ENCODE results near the gene TBATA. TPM values are rescaled to one million over a fixed set of nuclear protein-coding genes. Genes with fewer than 3 reads are reported as not detected.
A peak's percentile ranks its signal among the peaks of the same experiment; 100 is the strongest.

TBATA gene
- total and polyA plus RNA-seq, 7 donors, result not detected

DNA sequence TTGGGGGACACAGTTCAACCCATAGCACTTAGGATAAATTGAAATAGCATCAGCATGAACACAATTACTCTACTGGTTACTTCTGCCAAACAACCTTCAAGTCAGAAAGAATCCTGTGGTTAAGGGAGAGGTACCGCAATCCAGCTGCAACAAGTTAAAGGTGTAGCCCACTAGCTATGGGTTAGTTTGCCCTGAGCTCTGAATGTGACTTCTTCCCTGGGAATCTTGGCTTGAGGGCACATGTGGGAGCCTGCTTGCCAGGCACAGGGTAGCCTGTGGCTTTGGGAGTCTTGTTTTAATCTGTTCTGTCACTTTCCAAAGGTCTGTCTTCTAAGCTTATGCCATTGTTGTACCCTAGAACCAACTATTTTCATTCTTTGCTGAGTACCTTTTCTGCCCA is 21.7 kb upstream of the TBATA start:
- WGBS, 2 donors, result 96 to 100% methylated on average over 1 of the region's 1 CpG
- Histone ChIP-seq H3K4me1 (no peaks in the 10 kb centered on the region), H3K27me3 (no peaks in the 10 kb centered on the region), H3K9me3 (no peaks in the 10 kb centered on the region), H3K27ac (no peak overlapping the region), H3K4me3 (no peak overlapping the region), H3K36me3 (no peaks in the 10 kb centered on the region)
- DNase-seq, result no peak
- TF ChIP-seq, protein P1, sequence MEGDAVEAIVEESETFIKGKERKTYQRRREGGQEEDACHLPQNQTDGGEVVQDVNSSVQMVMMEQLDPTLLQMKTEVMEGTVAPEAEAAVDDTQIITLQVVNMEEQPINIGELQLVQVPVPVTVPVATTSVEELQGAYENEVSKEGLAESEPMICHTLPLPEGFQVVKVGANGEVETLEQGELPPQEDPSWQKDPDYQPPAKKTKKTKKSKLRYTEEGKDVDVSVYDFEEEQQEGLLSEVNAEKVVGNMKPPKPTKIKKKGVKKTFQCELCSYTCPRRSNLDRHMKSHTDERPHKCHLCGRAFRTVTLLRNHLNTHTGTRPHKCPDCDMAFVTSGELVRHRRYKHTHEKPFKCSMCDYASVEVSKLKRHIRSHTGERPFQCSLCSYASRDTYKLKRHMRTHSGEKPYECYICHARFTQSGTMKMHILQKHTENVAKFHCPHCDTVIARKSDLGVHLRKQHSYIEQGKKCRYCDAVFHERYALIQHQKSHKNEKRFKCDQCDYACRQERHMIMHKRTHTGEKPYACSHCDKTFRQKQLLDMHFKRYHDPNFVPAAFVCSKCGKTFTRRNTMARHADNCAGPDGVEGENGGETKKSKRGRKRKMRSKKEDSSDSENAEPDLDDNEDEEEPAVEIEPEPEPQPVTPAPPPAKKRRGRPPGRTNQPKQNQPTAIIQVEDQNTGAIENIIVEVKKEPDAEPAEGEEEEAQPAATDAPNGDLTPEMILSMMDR (IDR thresholded peaks at IDR 0.05), result no peak
- TF ChIP-seq EP300 (IDR thresholded peaks at IDR 0.05), result no peak
- TF ChIP-seq POLR2A (IDR thresholded peaks at IDR 0.05), result no peak
- intact Hi-C loops (cut with DNase I), result no loop called here

DNA sequence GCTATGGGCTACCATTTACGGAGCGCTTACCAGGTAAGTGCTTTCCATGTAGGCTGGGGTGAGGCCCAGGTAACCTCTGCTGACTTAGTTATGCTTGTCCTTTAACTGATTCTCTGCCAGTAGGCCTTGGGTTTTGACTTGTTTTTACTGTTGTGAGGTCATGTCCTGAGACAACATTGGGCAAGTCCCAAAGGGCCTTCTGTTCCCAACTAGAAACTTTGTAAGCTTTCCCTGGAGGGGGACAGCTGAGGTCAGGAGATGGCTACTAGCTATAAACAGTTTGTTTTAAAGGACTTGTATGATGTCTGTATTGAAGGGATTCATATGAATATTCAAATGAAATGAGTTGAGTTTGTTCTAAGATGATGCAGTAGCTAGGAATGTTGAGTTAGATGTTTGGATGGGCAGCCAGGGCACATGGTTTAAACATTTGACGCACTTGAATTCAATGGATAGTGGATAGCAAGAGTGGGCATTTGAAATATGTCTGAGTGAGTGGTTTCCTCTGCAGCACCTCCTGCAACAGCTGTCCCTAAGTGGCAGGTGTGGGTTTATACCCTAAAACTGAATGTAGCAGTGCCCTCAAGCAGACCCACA is 20.5 kb upstream of the TBATA start:
- intact Hi-C loops (cut with DNase I), result no loop called here
- H3K27me3 ChIP-seq, result no peaks in the 10 kb centered on the region
- no peak for DNase-seq
- no peaks in the 10 kb centered on the region for H3K36me3 ChIP-seq
- 96 to 97% methylated on average over 3 of the region's 3 CpGs for WGBS, 2 donors
- no peaks in the 10 kb centered on the region for H3K4me1 ChIP-seq
- TF ChIP-seq POLR2A (IDR thresholded peaks at IDR 0.05), result no peak
- TF ChIP-seq, protein P1 (IDR thresholded peaks at IDR 0.05), result no peak
- no peak overlapping the region for H3K4me3 ChIP-seq
- no peaks in the 10 kb centered on the region for H3K9me3 ChIP-seq
- no peak overlapping the region for H3K27ac ChIP-seq

DNA sequence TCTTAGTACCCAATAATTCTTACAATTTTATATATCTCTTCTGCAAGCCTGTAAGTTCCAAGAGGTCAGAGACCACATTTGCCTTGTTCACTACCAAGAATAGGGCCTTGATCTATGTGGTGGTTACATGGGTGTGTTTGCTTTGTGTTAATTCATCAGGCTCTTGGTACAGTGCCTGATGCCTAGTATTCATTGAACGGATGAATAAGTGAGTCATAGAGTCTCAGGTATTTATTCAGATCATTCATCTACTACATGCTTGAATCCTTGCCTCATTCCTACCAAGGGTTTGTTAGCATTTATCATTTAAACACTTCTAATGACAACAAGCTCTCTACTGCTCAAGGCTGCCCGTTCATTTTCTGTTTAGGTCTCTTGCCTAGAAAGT is 19.2 kb upstream of the TBATA start:
- 52 to 81% methylated on average over 2 of the region's 2 CpGs for WGBS, 2 donors
- TF ChIP-seq EP300 (IDR thresholded peaks at IDR 0.05), result no peak
- TF ChIP-seq, protein P1 (IDR thresholded peaks at IDR 0.05), result no peak
- TF ChIP-seq POLR2AphosphoS5 (IDR thresholded peaks at IDR 0.05), result no peak
- TF ChIP-seq POLR2A (IDR thresholded peaks at IDR 0.05), result no peak
- intact Hi-C loops (cut with DNase I), result no loop called here

DNA sequence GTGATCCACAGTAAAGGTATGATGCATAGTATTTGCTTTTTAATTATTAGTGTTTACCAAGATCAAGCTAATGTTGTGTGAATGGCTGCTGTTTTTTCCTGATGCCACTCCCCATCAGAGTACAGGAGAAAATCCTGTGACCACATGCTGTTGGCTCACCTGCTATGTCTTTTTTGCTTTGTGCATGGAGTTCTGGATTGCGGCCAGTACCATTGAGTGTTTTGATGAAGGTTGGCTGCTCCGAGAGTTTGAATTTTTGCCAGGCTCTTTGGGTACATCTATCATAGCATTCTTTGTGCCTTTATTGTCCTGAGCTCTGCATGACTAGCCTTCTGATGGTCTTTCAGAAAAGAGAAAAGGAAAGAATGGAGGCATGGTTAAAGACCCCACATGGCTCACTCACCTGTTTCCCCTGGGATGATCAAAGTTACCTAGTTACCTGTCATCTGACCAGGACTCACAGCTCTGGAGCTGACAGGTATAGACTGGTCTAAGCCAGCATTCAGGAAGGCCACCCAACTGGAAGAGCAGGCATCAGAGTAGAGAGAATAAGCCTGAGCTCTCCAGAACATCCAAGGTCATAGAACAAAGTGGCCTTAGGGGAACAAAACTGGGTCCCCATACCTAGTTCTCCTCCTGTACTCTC is 18.7 kb upstream of the TBATA start:
- intact Hi-C loops (cut with DNase I), result no loop called here

More for the DNA sequence above, 19.2 kb upstream of the TBATA start:
- Histone ChIP-seq H3K9me3 (no peaks in the 10 kb centered on the region), H3K4me3 (no peak overlapping the region), H3K4me1 (no peaks in the 10 kb centered on the region), H3K27ac (peak overlapping the region in 1 of 4 donors; percentile 48), H3K27me3 (no peaks in the 10 kb centered on the region), H3K36me3 (no peaks in the 10 kb centered on the region)
- DNase-seq, result no peak

More for the DNA sequence above, 18.7 kb upstream of the TBATA start:
- Histone ChIP-seq H3K4me3 (no peak overlapping the region), H3K36me3 (no peaks in the 10 kb centered on the region), H3K27me3 (no peaks in the 10 kb centered on the region), H3K9me3 (no peaks in the 10 kb centered on the region), H3K4me1 (no peaks in the 10 kb centered on the region), H3K27ac (peak overlapping the region in 1 of 4 donors; percentile 48)
- WGBS, 2 donors, result 36 to 85% methylated on average over 2 of the region's 2 CpGs
- DNase-seq, result no peak
- TF ChIP-seq POLR2AphosphoS5 (IDR thresholded peaks at IDR 0.05), result no peak
- no peak for TF ChIP-seq POLR2A (IDR thresholded peaks at IDR 0.05)
- TF ChIP-seq EP300 (IDR thresholded peaks at IDR 0.05), result no peak
- TF ChIP-seq, protein P1 (IDR thresholded peaks at IDR 0.05), result no peak
